ENCODE data around the gene ZNF544.
A peak's percentile ranks its signal among the peaks of the same experiment; 100 is the strongest.

The ZNF544 gene

DNA sequence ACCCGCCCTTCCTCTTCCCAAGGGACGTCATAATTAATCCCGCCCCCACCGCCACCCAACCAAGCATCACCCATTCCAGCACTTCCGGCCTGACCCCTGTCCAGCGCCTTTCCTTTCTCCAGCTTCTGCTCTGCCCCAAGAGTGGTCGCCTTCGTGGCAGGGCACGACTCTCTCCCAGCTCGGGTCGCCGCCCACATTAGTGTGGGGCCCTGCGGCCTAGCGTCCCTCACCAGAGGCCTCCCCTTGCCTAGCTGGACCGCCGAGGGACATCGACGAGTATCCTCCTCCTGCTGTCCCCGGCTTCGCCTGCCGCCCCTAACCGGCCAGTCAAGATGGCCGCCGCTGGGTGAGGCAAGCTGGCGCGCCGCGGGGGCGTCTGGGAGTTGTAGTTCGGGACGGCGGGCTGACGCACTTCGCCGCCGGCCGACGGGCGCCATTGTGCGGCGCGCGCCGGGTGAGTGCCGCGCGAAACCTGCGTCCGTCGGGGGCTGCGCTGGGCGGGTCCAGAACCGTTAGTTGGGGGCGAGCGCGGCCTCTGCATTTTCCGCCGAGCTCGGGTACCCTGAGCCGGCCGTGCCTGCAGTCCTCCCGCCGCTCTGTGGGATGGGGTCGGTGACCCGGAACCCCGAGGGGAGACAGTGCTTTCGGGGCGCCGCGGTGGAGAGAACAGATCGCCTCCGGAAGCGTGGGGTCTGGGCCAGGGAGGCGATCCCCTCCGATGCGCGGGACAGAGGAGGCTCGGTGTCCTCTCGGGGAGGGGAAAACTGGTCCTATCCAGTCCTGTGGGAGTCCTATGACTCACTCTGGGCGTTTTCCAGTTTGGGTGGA is 45.5 kb upstream of the ZNF544 start, which contains the start of gene ZNF274 (continued):
- TF ChIP-seq ZNF623 (tag by site-specific recombination; IDR thresholded peaks at IDR 0.05) (no peak), ZNF626 (tag by site-specific recombination; IDR thresholded peaks at IDR 0.05) (no peak), ZNF747 (tag by site-specific recombination; IDR thresholded peaks at IDR 0.05) (no peak), ZNF707 (tag by site-specific recombination; IDR thresholded peaks at IDR 0.05) (no peak), ZNF660 (tag by site-specific recombination; IDR thresholded peaks at IDR 0.05) (peak; percentile 79; the same call in 1 of the 2 replicates), ZNF488 (tag by site-specific recombination; IDR thresholded peaks at IDR 0.05) (no peak), ZNF132 (tag by site-specific recombination; IDR thresholded peaks at IDR 0.05; ENCODE audit: borderline replicate concordance) (no peak), ZNF404 (tag by site-specific recombination; IDR thresholded peaks at IDR 0.05) (no peak), ZNF621 (tag by site-specific recombination; IDR thresholded peaks at IDR 0.05) (no peak), ZNF248 (tag by site-specific recombination; IDR thresholded peaks at IDR 0.05) (no peak), ZNF211 (tag by site-specific recombination; IDR thresholded peaks at IDR 0.05; ENCODE audit: low read depth) (no peak), GLI2 (tag by site-specific recombination; IDR thresholded peaks at IDR 0.05; ENCODE audit: borderline replicate concordance, low read depth) (no peak), KLF1 (tag by site-specific recombination; IDR thresholded peaks at IDR 0.05) (peak; percentile 60), PRDM4 (tag by site-specific recombination; IDR thresholded peaks at IDR 0.05) (peak; percentile 39; the same call in 1 of the 2 replicates), SP2 (tag by site-specific recombination; IDR thresholded peaks at IDR 0.05) (peak; percentile 82), ZNF2 (tag by site-specific recombination; IDR thresholded peaks at IDR 0.05) (peak; percentile 79; the same call in 1 of the 2 replicates), GLIS2 (tag by site-specific recombination; IDR thresholded peaks at IDR 0.05) (peak; percentile 68; the same call in 1 of the 2 replicates), ZNF529 (tag by site-specific recombination; IDR thresholded peaks at IDR 0.05; ENCODE audit: insufficient replicate concordance) (no peak), ZNF416 (tag by site-specific recombination; IDR thresholded peaks at IDR 0.05) (no peak), SP7 (tag by site-specific recombination; IDR thresholded peaks at IDR 0.05) (peak; percentile 85), ZNF610 (tag by site-specific recombination; IDR thresholded peaks at IDR 0.05; ENCODE audit: borderline replicate concordance) (peak; percentile 74), ZNF133 (tag by site-specific recombination; IDR thresholded peaks at IDR 0.05) (no peak), YY2 (tag by site-specific recombination; IDR thresholded peaks at IDR 0.05) (peak; percentile 95), SALL2 (tag by site-specific recombination; IDR thresholded peaks at IDR 0.05; ENCODE audit: borderline replicate concordance) (no peak), SP3 (tag by site-specific recombination; IDR thresholded peaks at IDR 0.05) (peak; percentile 92), KLF9 (tag by site-specific recombination; IDR thresholded peaks at IDR 0.05; ENCODE audit: low read depth) (peak; percentile 50), ZNF692 (tag by site-specific recombination; IDR thresholded peaks at IDR 0.05) (peak; percentile 89), ZNF335 (tag by site-specific recombination; conservative IDR thresholded peaks at IDR 0.05) (peak; percentile 99), ZNF114 (tag by site-specific recombination; IDR thresholded peaks at IDR 0.05) (no peak)
- TF ChIP-seq, protein P1, sequence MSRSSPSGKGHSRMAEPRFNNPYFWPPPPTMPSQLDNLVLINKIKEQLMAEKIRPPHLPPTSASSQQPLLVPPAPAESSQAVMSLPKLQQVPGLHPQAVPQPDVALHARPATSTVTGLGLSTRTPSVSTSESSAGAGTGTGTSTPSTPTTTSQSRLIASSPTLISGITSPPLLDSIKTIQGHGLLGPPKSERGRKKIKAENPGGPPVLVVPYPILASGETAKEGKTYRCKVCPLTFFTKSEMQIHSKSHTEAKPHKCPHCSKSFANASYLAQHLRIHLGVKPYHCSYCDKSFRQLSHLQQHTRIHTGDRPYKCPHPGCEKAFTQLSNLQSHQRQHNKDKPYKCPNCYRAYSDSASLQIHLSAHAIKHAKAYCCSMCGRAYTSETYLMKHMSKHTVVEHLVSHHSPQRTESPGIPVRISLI (tag by site-specific recombination; IDR thresholded peaks at IDR 0.05): no peak
- TF ChIP-seq, protein P2, sequence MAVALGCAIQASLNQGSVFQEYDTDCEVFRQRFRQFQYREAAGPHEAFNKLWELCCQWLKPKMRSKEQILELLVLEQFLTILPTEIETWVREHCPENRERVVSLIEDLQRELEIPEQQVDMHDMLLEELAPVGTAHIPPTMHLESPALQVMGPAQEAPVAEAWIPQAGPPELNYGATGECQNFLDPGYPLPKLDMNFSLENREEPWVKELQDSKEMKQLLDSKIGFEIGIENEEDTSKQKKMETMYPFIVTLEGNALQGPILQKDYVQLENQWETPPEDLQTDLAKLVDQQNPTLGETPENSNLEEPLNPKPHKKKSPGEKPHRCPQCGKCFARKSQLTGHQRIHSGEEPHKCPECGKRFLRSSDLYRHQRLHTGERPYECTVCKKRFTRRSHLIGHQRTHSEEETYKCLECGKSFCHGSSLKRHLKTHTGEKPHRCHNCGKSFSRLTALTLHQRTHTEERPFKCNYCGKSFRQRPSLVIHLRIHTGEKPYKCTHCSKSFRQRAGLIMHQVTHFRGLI (tag by site-specific recombination; IDR thresholded peaks at IDR 0.05): no peak
- TF ChIP-seq, protein P3, sequence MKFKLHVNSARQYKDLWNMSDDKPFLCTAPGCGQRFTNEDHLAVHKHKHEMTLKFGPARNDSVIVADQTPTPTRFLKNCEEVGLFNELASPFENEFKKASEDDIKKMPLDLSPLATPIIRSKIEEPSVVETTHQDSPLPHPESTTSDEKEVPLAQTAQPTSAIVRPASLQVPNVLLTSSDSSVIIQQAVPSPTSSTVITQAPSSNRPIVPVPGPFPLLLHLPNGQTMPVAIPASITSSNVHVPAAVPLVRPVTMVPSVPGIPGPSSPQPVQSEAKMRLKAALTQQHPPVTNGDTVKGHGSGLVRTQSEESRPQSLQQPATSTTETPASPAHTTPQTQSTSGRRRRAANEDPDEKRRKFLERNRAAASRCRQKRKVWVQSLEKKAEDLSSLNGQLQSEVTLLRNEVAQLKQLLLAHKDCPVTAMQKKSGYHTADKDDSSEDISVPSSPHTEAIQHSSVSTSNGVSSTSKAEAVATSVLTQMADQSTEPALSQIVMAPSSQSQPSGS (tag by site-specific recombination; IDR thresholded peaks at IDR 0.05; ENCODE audit: low read depth): no peak

Measured in HEK293 (cell line).